22Rv1 (cell line): ENCODE results near the gene SYNPR.

Experiments used
- CTCF ChIP-seq: fragments of 450-650 bp; IDR thresholded peaks from 2 replicates; pipeline ENCODE4 v1.5.1; 2017; ENCODE audit warnings: mild to moderate bottlenecking
- ZFX ChIP-seq: fragments of 450-650 bp; IDR thresholded peaks from 2 replicates; pipeline ENCODE4 v1.6.1; 2017; ENCODE audit warnings: antibody characterized with exemption, borderline replicate concordance

- TF ChIP-seq CTCF (peak; percentile 14), ZFX (no peak)
Observed at GRCh38 chr3:63405882-63406281, 127.8 kb downstream of the SYNPR start.
